GM04504 (cell line): Measurements from ENCODE around the gene KCNIP1.

ENCODE experiments used
- DNase-seq: peaks from one replicate; pipeline ENCODE4 v3.0.0-alpha.2; 2012; ENCODE audit warnings: low read depth

KCNIP1 gene

GRCh38 chr5:170715141-170715540, 211.3 kb downstream of the KCNIP1 start:
- DNase-seq, result no peak

- DNase-seq, result no peak
These were observed 212.6 kb downstream of the KCNIP1 start for GRCh38 chr5:170716396-170716795.

GRCh38 chr5:170719551-170719950, 215.7 kb downstream of the KCNIP1 start:
- DNase-seq, result no peak

- no peak for DNase-seq
These were observed 216.4 kb downstream of the KCNIP1 start for GRCh38 chr5:170720179-170720578.

- no peak for DNase-seq
These were observed 217.2 kb downstream of the KCNIP1 start for GRCh38 chr5:170720984-170721383.

- no peak for DNase-seq
These were observed 217.9 kb downstream of the KCNIP1 start for GRCh38 chr5:170721681-170722080.

- DNase-seq, result no peak
These were observed 218.5 kb downstream of the KCNIP1 start for GRCh38 chr5:170722316-170722715.

GRCh38 chr5:170731052-170731451, 227.2 kb downstream of the KCNIP1 start:
- DNase-seq, result no peak

GRCh38 chr5:170732685-170733084, 228.9 kb downstream of the KCNIP1 start:
- no peak for DNase-seq

- DNase-seq, result no peak
These were observed 233.1 kb downstream of the KCNIP1 start for GRCh38 chr5:170736966-170737365.

- DNase-seq, result no peak
These were observed 233.8 kb downstream of the KCNIP1 start for GRCh38 chr5:170737591-170737990.

- no peak for DNase-seq
These were observed 235.0 kb downstream of the KCNIP1 start for GRCh38 chr5:170738840-170739239.

GRCh38 chr5:170739446-170739845, 235.6 kb downstream of the KCNIP1 start:
- no peak for DNase-seq

- DNase-seq, result no peak
These were observed 236.9 kb downstream of the KCNIP1 start for GRCh38 chr5:170740551-170741205.

GRCh38 chr5:170741801-170742200, 238.0 kb downstream of the KCNIP1 start:
- DNase-seq, result no peak

- DNase-seq, result no peak
These were observed 240.0 kb downstream of the KCNIP1 start for GRCh38 chr5:170743876-170744212.

- DNase-seq, result no peak
These were observed 241.8 kb downstream of the KCNIP1 start for GRCh38 chr5:170745481-170746071.

GRCh38 chr5:170746075-170746960, 242.5 kb downstream of the KCNIP1 start:
- DNase-seq, result no peak

GRCh38 chr5:170746961-170747340, 243.1 kb downstream of the KCNIP1 start:
- DNase-seq, result no peak

- no peak for DNase-seq
These were observed 243.5 kb downstream of the KCNIP1 start for GRCh38 chr5:170747357-170747756.

- DNase-seq, result no peak
These were observed 244.0 kb downstream of the KCNIP1 start for GRCh38 chr5:170747851-170748250.

GRCh38 chr5:170748951-170749471, 245.2 kb downstream of the KCNIP1 start:
- no peak for DNase-seq

GRCh38 chr5:170749911-170750431, 246.2 kb downstream of the KCNIP1 start:
- no peak for DNase-seq
